ENCODE results near the gene LMTK3. TPM values are rescaled to one million over a fixed set of nuclear protein-coding genes. Genes with fewer than 3 reads are reported as not detected.

Gene LMTK3
- total RNA-seq, 4 donors from 2014 or later: under 0.01 to 1.8 (median 0.59) TPM; not detected in 1

GRCh38 chr19:48556163-48556562 lies 44.5 kb upstream of the LMTK3 start:
- H3K27me3 ChIP-seq: peaks cover 0 to 81% of the 10 kb centered on the region in 2 donors
- DNase-seq (ENCODE audit: low spot score in 2 of 2): no peak
- no peaks in the 10 kb centered on the region for H3K9me3 ChIP-seq
- H3K4me1 ChIP-seq: peaks cover 0 to 10% (median 0%) of the 10 kb centered on the region in 4 donors
- no peak overlapping the region for H3K27ac ChIP-seq
- no peak overlapping the region for H3K4me3 ChIP-seq
- H3K36me3 ChIP-seq: no peaks in the 10 kb centered on the region
- no peak for TF ChIP-seq CTCF (IDR thresholded peaks at IDR 0.05)
- TF ChIP-seq POLR2A (IDR thresholded peaks at IDR 0.05): no peak
- no peak for TF ChIP-seq EP300 (IDR thresholded peaks at IDR 0.05)
- WGBS, 2 donors: 53 to 56% methylated on average over 11 of the region's 11 CpGs

- Histone ChIP-seq H3K27me3 (peaks cover 0 to 84% of the 10 kb centered on the region in 2 donors), H3K27ac (no peak overlapping the region), H3K4me3 (no peak overlapping the region), H3K4me1 (peaks cover 0 to 10% (median 0%) of the 10 kb centered on the region in 4 donors), H3K36me3 (no peaks in the 10 kb centered on the region), H3K9me3 (no peaks in the 10 kb centered on the region)
- DNase-seq (ENCODE audit: low spot score in 2 of 2): no peak
- TF ChIP-seq EP300 (IDR thresholded peaks at IDR 0.05) (no peak), CTCF (IDR thresholded peaks at IDR 0.05) (no peak), POLR2A (IDR thresholded peaks at IDR 0.05) (no peak)
- WGBS, 2 donors: 62 to 64% methylated on average over 16 of the region's 16 CpGs
Measured at GRCh38 chr19:48554385-48555091, 42.9 kb upstream of the LMTK3 start.

GRCh38 chr19:48553676-48554384 lies 42.2 kb upstream of the LMTK3 start:
- H3K27me3 ChIP-seq: peaks cover 0 to 77% of the 10 kb centered on the region in 2 donors
- H3K27ac ChIP-seq: no peak overlapping the region
- no peak overlapping the region for H3K4me3 ChIP-seq
- DNase-seq (ENCODE audit: low spot score in 2 of 2): no peak
- H3K4me1 ChIP-seq: peaks cover 0 to 10% (median 0%) of the 10 kb centered on the region in 4 donors
- no peaks in the 10 kb centered on the region for H3K36me3 ChIP-seq
- TF ChIP-seq CTCF (IDR thresholded peaks at IDR 0.05): no peak
- TF ChIP-seq POLR2A (IDR thresholded peaks at IDR 0.05): no peak
- no peak for TF ChIP-seq EP300 (IDR thresholded peaks at IDR 0.05)
- no peaks in the 10 kb centered on the region for H3K9me3 ChIP-seq
- WGBS, 2 donors: 23 to 36% methylated on average over 12 to 18 of the region's 18 CpGs

DNA sequence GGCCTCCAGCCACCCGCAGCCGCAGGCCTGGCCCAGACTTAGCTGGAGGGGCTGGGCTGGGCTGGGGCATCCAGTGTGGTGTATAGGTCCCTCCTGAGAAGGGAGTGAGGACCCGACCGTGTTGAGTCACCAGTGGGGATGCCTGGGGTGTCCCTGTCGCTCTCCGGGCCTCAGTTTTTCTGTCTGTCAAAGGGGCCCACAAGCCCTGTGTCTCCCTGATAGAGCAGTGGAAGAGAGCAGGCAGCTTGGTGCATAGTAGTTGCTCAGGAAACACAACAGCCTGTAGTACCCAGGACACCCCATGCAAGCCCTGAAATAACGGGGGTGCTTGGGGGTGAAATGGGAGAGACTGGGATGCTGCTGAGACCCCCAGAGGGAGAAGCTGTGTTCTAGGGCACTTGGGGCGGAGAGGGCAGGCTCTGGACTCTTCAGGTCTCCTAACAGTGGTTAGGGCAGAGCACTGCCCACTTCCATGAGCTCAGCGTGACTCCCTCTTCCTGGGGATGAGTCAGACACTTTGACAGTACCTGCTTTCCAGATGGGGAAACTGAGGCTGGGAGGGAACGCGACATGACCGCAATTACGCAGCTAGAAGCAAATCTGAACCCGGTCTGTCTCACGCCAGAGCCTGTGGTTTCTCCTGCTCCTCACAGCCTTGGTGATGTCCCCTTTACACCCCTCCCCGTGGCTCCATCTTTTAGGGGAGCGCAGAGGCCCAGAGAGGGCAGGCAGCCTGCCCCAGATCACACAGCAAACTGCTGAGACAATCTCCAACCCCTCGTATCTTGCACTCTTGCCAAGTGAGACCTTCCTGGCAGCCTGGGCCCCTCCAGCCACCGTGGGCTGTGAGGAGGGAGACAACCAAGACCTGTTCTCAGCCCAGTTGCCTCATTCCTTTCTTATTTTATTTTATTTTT lies 41.0 kb upstream of the LMTK3 start:
- H3K4me3 ChIP-seq: no peak overlapping the region
- H3K4me1 ChIP-seq: peaks cover 0 to 5% (median 0%) of the 10 kb centered on the region in 4 donors
- H3K27me3 ChIP-seq: peaks cover 0 to 74% of the 10 kb centered on the region in 2 donors
- H3K36me3 ChIP-seq: no peaks in the 10 kb centered on the region
- H3K27ac ChIP-seq: no peak overlapping the region
- TF ChIP-seq EP300 (IDR thresholded peaks at IDR 0.05): no peak
- TF ChIP-seq CTCF (IDR thresholded peaks at IDR 0.05): no peak
- TF ChIP-seq POLR2A (IDR thresholded peaks at IDR 0.05): no peak
- no peak for DNase-seq (ENCODE audit: low spot score in 2 of 2)
- H3K9me3 ChIP-seq: no peaks in the 10 kb centered on the region
- 80 to 85% methylated on average over 15 of the region's 19 CpGs for WGBS, 2 donors

Data from tibial nerve (tissue), 4 donors.